Muscle layer of colon (tissue), 2 donors: Measurements from ENCODE around the gene AIPL1.
"Not testable (repeated sequence)": the region's sequence is repeated elsewhere in the genome, so short reads cannot be mapped to it uniquely, and the experiment has no call there.

ENCODE experiments used
- H3K27ac ChIP-seq: one replicate; pipeline ENCODE4 v1.7.0; 2013; ENCODE audit warnings: low read depth, mild to moderate bottlenecking, low read length, moderate library complexity
- H3K27me3 ChIP-seq, 2 donors: one replicate each; pipeline ENCODE4 v1.7.0; 2013; ENCODE audit warnings: low read length in 2 of 2, mild to moderate bottlenecking in 2 of 2; ENCODE audit not compliant: insufficient read depth in 2 of 2, control insufficient read depth in 1 of 2
- H3K36me3 ChIP-seq: one replicate; pipeline ENCODE4 v1.7.0; 2013; ENCODE audit warnings: mild to moderate bottlenecking, low read length; ENCODE audit not compliant: insufficient read depth
- H3K4me1 ChIP-seq: one replicate; pipeline ENCODE4 v1.7.0; 2013; ENCODE audit warnings: mild to moderate bottlenecking, low read length; ENCODE audit not compliant: insufficient read depth
- H3K4me3 ChIP-seq, 2 donors: one replicate each; pipeline ENCODE4 v1.7.0; 2013; ENCODE audit warnings: low read length in 2 of 2, low read depth in 1 of 2, mild to moderate bottlenecking in 1 of 2, moderate library complexity in 1 of 2
- H3K9ac ChIP-seq: one replicate; pipeline ENCODE4 v1.7.0; 2013; ENCODE audit warnings: low read length
- H3K9me3 ChIP-seq: one replicate; pipeline ENCODE4 v1.7.0; 2013; ENCODE audit warnings: mild to moderate bottlenecking, low read length
- donor health status: abdominal sarcoma.
- donor health status: Adenocarcinoma of cecum.

Gene AIPL1, protein sequence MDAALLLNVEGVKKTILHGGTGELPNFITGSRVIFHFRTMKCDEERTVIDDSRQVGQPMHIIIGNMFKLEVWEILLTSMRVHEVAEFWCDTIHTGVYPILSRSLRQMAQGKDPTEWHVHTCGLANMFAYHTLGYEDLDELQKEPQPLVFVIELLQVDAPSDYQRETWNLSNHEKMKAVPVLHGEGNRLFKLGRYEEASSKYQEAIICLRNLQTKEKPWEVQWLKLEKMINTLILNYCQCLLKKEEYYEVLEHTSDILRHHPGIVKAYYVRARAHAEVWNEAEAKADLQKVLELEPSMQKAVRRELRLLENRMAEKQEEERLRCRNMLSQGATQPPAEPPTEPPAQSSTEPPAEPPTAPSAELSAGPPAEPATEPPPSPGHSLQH

DNA sequence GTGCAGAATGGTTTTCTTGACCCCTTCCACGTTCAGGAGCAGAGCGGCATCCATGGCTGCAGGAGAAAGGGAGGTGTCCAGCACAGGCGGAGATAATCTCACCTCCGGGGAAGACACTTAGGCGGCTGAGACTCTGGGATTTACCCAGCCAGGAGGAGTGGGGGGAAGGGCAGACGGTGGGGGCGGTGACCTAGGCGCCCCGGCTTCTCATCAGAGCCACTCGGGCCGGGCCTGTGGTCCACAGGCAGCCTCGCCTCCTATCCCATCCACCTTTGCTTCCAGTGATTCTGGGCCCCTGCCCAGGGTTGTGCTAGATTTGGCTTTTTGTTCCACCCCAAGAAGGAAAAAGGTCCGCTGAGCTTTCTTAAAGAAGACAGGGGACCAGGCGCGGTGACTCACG, at the start of gene AIPL1:
TSS of gene AIPL1 (minus strand) at position 71 of the 400 bp plus-strand sequence. CDS start at position 54, 17 bp downstream.
- Histone ChIP-seq H3K9me3 (no peaks in the 10 kb centered on the region), H3K27me3 (peaks cover 0 to 7% of the 10 kb centered on the region in 2 donors), H3K4me3 (no peak within 1 kb of the TSS), H3K36me3 (no peaks in the 10 kb centered on the region), H3K27ac (no peak within 1 kb of the TSS), H3K4me1 (no peaks in the 10 kb centered on the region), H3K9ac (no peak within 1 kb of the TSS)

DNA sequence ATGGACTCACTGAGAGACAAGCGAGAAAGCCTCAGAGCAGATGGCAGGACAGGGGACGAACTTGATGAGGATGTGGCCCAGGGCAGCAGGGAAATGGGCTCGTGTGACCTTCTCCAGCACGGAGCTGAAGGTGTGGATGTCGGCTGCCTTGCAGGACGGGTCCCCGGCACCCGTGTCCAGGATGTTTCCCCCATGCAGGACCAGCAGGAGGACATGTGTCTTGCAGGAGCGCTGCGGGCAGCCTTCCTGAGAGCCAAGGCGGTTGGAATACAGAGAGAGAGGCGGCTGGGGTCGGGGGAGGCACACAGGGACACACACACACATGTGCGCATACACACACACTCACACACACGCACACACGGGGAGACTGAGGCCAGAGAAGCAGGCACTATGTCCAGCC, 48.6 kb upstream of the AIPL1 start:
- Histone ChIP-seq H3K36me3 (peaks cover 7% of the 10 kb centered on the region), H3K4me1 (no peaks in the 10 kb centered on the region), H3K27ac (no peak overlapping the region)

DNA sequence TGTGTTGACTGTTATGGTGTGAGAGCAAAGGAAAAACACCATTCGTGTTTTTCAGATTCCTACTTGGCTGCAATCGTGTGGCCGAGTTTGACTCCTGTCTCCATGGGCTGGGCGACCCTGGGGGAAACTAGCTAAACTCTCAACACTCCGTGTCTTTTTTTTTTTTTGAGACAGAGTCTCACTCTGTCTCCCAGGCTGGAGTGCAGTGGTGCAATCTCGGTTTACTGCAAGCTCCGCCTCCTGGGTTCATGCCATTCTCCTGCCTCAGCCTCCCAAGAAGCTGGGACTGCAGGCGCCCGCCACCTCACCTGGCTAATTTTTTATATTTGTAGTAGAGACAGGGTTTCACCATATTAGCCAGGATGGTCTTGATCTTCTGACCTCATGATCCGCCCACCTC, 47.9 kb upstream of the AIPL1 start:
- H3K9ac ChIP-seq, H3K9me3 ChIP-seq, H3K27me3 ChIP-seq, H3K4me1 ChIP-seq, H3K36me3 ChIP-seq, H3K27ac ChIP-seq, H3K4me3 ChIP-seq: not testable (repeated sequence)

More for the DNA sequence above, 48.6 kb upstream of the AIPL1 start:
- H3K9me3 ChIP-seq = no peaks in the 10 kb centered on the region
- no peak overlapping the region for H3K4me3 ChIP-seq
- no peaks in the 10 kb centered on the region for H3K27me3 ChIP-seq
- no peak overlapping the region for H3K9ac ChIP-seq

DNA sequence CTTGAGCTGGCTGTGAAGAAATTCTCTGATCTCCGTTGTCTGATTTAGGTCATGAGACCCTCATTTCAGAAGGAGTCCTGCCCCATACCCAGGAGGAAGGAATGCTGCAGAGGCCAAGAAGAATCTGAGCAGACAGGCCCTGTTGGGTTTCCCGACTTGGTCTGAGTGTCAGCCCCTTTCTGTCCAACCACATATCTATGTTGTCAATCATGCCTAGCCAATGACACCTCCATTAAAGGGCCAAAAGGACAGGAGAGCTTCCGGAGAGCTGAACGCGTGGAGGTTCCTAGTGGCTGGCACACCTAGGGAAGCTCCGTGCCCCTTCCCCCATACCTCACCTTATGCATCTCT, 47.2 kb upstream of the AIPL1 start:
- Histone ChIP-seq H3K36me3 (peaks cover 7% of the 10 kb centered on the region), H3K4me1 (no peaks in the 10 kb centered on the region), H3K27ac (no peak overlapping the region), H3K27me3 (no peaks in the 10 kb centered on the region), H3K9ac (no peak overlapping the region), H3K4me3 (no peak overlapping the region), H3K9me3 (no peaks in the 10 kb centered on the region)

DNA sequence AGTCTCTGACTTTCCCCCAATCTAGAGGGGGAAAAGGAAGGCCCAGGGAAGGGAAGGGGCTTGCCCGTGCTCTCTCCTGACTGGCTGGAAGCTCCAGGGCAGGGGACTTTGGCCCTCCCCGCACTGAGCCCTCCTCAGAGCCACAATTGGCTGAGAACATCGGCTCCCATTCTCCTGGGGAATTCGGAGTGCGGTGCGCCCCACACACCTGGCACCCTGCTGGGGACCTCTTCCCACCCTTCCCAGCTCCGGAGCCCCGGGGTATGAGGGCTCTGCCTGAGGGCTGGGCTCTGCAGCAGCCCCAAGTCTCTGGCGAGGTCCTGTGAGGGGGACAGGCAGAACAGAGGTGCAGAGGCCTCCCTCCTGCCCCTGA, 45.4 kb upstream of the AIPL1 start:
- Histone ChIP-seq H3K4me3 (no peak overlapping the region), H3K36me3 (peaks cover 7% of the 10 kb centered on the region), H3K9me3 (no peaks in the 10 kb centered on the region), H3K27ac (no peak overlapping the region), H3K4me1 (peaks cover 4% of the 10 kb centered on the region), H3K27me3 (no peaks in the 10 kb centered on the region), H3K9ac (no peak overlapping the region)

DNA sequence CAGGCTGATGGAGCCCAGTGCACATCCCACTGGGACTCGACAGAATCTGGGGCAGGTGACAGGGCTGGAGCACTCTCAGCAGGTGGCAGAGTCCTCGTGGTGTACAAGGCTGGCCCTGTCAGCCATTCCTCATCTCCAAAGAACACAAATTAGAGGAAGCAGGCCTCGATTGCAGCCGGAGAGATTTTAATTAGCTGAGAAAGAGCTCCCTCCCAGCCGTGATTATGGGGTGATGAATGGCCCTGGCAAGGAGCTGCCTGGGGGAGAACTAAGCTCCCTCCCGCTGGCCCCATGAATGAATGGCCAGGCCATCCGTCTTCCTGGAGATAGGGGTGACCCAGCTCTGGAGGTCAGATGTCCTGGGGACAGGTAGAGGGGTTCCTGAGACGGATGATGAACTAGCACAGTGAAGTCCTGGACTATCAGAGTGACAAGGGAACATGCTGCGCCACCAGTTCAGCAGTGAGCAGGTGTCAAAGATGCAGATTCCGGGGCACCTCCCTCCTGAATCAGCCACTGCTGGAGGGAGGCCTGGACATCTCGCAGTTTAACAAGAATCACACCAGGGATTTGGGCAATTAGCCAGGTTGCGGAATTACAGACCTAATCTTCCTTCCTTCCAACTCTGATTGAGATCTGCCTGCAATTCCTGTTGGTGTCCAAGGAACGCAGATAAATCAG, 44.8 kb upstream of the AIPL1 start:
- peaks cover 6% of the 10 kb centered on the region for H3K4me1 ChIP-seq
- no peaks in the 10 kb centered on the region for H3K27me3 ChIP-seq
- peaks cover 7% of the 10 kb centered on the region for H3K36me3 ChIP-seq
- H3K9ac ChIP-seq = no peak overlapping the region
- no peak overlapping the region for H3K27ac ChIP-seq
- no peak overlapping the region for H3K4me3 ChIP-seq
- no peaks in the 10 kb centered on the region for H3K9me3 ChIP-seq

DNA sequence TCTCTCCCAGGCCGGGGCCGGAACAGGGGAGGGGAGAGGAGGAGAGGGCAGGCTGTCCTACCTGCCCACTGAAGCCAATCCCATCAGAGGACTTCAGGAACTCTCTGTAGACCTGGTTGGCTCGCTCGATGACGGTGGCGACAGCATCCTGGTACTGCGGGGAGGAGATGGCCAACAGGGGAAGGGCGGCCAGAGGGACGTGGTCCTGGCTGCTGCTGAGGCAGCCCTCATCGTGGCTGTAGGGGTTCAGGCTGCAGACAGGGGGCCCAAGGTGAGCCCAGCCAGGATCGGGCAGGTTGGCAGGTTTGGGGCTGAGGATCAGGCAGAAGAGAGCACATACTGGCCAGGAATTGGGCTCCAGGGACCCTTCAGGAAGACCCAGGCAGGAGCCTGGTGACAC, 43.6 kb upstream of the AIPL1 start:
- H3K4me1 ChIP-seq = peaks cover 6% of the 10 kb centered on the region
- H3K36me3 ChIP-seq = peaks cover 4% of the 10 kb centered on the region
- H3K9me3 ChIP-seq = no peaks in the 10 kb centered on the region
- H3K27ac ChIP-seq = no peak overlapping the region
- H3K4me3 ChIP-seq = no peak overlapping the region
- no peak overlapping the region for H3K9ac ChIP-seq
- no peaks in the 10 kb centered on the region for H3K27me3 ChIP-seq

DNA sequence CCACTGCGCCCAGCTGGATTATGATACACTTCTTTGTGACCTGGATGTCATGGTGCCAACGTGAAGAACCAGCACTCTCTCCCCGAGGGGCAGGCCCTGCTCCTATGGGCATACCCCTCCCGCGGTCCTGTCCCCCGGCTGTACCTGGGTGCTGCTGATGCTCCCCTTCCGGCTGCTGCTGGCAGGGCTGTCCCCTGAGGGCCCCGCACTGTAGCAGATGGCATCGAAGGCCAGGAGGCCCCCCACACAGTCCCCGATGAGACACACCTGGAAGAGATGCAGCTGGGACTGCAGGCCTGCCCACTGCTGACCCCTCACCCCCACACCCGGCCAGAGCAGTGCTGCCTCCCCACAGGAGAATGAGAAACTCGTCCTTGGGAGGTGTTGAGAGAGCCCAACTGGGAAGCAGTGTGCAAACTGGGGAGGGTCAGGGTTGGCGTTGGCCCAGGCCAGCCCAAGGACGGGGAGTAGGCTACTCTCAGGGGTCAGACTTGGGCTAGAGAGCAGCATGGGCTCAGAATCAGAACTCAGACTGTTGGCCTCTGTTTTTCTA, 43.0 kb upstream of the AIPL1 start:
- no peak overlapping the region for H3K27ac ChIP-seq

DNA sequence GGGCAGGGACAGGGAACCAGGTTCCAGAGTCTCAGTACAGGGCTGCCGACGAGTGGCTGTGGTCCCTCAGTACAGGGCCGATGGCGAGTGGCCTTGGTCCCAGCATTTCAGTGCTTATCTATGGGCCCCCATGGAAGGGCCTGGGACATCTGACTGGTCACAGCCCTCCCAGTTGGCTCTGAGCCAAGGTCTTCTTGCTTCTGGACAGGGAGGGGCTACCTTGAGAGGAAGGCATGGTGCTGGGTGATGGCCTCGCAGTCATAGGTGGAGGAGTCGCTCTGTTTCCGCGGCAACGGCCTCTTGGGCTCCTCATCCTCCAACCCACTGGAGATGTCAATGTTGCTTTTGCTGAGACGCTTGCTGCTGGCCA, 41.9 kb upstream of the AIPL1 start:
- Histone ChIP-seq H3K36me3 (no peaks in the 10 kb centered on the region), H3K4me3 (no peak overlapping the region), H3K27ac (no peak overlapping the region), H3K9me3 (no peaks in the 10 kb centered on the region), H3K4me1 (peaks cover 15% of the 10 kb centered on the region), H3K9ac (no peak overlapping the region), H3K27me3 (no peaks in the 10 kb centered on the region)

More for the DNA sequence above, 43.0 kb upstream of the AIPL1 start:
- Histone ChIP-seq H3K4me1 (peaks cover 12% of the 10 kb centered on the region), H3K4me3 (no peak overlapping the region), H3K9ac (no peak overlapping the region), H3K9me3 (no peaks in the 10 kb centered on the region), H3K36me3 (no peaks in the 10 kb centered on the region), H3K27me3 (no peaks in the 10 kb centered on the region)

DNA sequence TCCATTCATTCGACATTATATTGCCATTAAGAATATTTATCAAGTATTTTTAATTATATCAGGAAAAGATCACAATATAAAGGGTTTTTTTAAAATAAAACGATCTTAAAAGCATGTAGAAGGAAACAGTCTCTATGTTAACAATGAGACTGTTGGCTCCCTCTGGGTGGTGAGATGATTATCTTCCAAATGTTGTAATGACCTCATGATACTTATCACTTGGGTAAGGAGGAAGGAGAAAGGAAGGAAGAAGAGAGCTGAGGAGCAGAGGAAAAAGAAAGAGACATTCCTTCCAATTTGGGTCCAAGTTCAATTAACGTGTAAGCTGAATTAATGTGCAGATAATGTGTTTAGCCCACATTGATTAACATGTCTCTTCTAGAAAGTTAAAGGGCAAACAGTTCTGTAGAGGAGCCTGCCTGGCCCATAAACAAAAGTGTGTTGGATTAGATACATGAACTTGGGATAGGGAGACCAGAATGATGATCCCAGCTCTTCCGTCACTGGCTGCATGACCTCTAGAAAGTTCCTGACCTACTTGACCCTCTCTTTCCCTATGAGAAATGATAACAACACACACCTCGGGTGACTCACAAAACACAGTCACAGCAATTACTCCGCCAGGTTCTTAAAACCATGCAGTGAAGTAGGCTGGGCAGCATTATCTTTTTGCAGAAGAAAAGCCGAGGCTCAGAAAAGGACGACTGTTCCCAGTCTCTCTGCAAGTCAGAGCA, 41.3 kb upstream of the AIPL1 start:
- no peaks in the 10 kb centered on the region for H3K36me3 ChIP-seq
- no peak overlapping the region for H3K9ac ChIP-seq
- peaks cover 15% of the 10 kb centered on the region for H3K4me1 ChIP-seq
- H3K4me3 ChIP-seq = no peak overlapping the region
- no peaks in the 10 kb centered on the region for H3K27me3 ChIP-seq
- H3K27ac ChIP-seq = peak overlapping the region; percentile 70
- H3K9me3 ChIP-seq = no peaks in the 10 kb centered on the region

DNA sequence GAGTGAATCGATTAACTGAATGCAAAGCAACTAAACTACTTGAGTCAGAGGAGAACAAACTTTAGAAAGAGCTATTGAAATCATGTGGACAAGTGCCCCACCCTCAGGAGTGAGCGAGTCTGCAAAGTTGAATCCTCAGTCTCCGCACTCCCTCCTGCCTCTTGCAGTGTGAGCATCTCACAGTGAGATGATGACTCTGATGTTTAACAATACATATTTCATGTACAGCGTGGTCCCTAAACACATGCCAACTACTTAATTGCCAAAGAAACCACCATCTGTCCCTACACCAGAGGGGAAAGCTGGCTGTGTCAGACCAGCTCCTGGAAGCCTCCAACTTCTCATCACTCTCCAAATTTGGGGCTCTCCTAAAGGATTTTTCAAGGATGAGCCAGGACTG, 40.5 kb upstream of the AIPL1 start:
- Histone ChIP-seq H3K27me3 (no peaks in the 10 kb centered on the region), H3K4me3 (no peak overlapping the region), H3K27ac (peak overlapping the region; percentile 1), H3K36me3 (peaks cover 6% of the 10 kb centered on the region), H3K9me3 (no peaks in the 10 kb centered on the region), H3K4me1 (peaks cover 15% of the 10 kb centered on the region), H3K9ac (no peak overlapping the region)
